ENCODE results near the gene ZNF205.
"Not testable (repeated sequence)": the region's sequence is repeated elsewhere in the genome, so short reads cannot be mapped to it uniquely, and the experiment has no call there.

ZNF205 gene

DNA sequence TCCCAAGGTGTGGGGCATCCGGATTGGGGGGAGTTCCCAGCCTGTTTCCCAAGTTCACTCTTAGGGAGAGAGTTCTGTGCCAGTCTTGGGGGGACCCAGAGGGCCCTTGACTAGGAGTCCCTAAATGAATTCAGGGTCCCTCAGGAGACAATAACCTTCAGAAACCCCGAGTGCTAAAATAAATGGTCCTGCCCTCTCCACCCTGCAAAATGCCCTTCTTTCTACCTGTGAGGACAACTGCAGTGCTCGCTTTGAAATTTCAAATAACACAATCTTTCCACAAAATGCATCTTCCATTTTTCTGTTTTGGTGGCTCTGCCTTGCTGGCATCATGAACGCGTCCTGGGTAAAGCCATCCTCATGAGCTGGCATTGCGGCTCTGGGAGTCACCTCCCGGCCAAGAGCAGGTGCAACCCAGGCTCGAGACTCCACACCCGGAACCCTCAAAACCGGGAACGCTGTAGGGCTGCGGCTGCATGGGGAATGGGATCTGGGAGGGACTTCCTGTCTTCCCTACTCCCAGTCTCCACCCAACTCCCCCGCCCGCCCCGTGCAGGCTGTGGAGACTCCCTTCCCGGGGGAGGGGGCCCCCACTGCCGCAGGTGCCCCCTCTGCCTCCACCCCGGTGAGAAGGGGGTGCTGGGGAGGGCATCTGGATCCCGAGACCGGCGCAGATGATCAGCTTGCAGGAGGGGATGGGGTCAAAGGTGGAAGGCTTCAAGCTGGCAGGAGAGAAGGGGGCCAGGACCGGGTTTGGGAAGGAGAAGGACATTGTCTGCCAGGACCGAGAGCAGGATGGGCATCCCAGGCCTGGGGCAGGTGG, at the start of gene ZNF205:
ZNF205 (plus strand) TSS at position 529 of the 823 bp plus-strand sequence. CDS start 845 bp downstream, outside the sequence.
- no peak for TF ChIP-seq ZFX (IDR thresholded peaks at IDR 0.05; ENCODE audit: borderline replicate concordance)
- no peak for TF ChIP-seq CTCF (IDR thresholded peaks at IDR 0.05)
- peak within 1 kb of the TSS; percentile 66 for H3K27ac ChIP-seq

DNA sequence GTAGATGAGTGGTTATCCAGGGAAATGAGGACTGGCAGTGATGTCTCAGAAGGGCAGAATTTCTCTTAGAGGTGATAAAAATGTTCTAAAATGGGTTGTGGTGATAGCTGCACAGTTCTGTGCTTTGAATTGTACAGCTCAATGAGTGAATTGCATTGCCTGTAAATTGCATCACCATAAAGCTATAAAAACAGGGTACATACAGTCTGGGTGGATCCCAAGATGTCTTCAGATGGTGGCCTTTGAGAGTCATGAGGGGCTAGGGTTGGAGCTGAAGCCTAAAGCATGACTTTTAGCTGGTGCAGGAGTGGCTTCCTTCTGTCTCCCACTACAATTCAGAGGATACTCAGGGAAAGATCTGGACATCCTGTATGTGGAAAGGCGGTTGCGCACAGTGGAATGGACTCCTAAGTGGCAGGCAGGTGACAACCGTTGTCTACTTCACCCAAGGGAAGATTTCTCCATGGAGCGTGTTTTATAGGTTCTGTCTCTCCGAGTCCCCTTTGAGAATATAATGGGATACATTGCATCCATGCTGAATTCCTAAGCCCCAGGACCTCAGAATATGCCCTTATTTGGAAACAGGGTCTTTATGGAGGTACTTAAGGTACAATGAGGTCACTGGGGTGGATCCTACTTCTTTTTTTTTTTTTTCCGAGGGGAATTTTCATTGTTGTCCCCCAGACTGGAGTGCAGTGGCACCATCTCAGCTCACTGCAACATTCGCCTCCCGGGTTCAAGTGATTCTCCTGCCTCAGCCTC, 48.6 kb upstream of the ZNF205 start:
- no peak for TF ChIP-seq CTCF (IDR thresholded peaks at IDR 0.05)
- no peak for TF ChIP-seq ZFX (IDR thresholded peaks at IDR 0.05; ENCODE audit: borderline replicate concordance)
- H3K27ac ChIP-seq, result no peak overlapping the region

- no peak for TF ChIP-seq CTCF (IDR thresholded peaks at IDR 0.05)
- no peak for TF ChIP-seq ZFX (IDR thresholded peaks at IDR 0.05; ENCODE audit: borderline replicate concordance)
- H3K27ac ChIP-seq, result no peak within 1 kb of the TSS
These were observed 47.2 kb upstream of the ZNF205 start, which contains the start of gene IL32 for GRCh38 chr16:3065069-3065741. Gene IL32, plus strand, starts transcription at chr16:3065640. Its CDS starts 172 bp downstream, at chr16:3065812.

- TF ChIP-seq ZFX (IDR thresholded peaks at IDR 0.05; ENCODE audit: borderline replicate concordance) (no peak), CTCF (IDR thresholded peaks at IDR 0.05) (no peak)
- no peak overlapping the region for H3K27ac ChIP-seq
These were observed 46.5 kb upstream of the ZNF205 start for GRCh38 chr16:3065742-3066439.

GRCh38 chr16:3066440-3066748, 46.0 kb upstream of the ZNF205 start:
- H3K27ac ChIP-seq, result no peak overlapping the region
- no peak for TF ChIP-seq CTCF (IDR thresholded peaks at IDR 0.05)

GRCh38 chr16:3068487-3068886, 43.9 kb upstream of the ZNF205 start:
- H3K27ac ChIP-seq, result no peak overlapping the region
- TF ChIP-seq CTCF (IDR thresholded peaks at IDR 0.05) (no peak), ZFX (IDR thresholded peaks at IDR 0.05; ENCODE audit: borderline replicate concordance) (no peak)

GRCh38 chr16:3069146-3069545, 43.2 kb upstream of the ZNF205 start:
- H3K27ac ChIP-seq, result not testable (repeated sequence)

All from 22Rv1 (cell line).